HCT116 (cell line): ENCODE results near the gene PICK1.

Experiments used
- CTCF ChIP-seq, 3 experiments: fragments of 200-600 bp in 1 of 3; sonication (generic) in 1 of 3; IDR thresholded peaks in 2 of 3; conservative IDR thresholded peaks in 1 of 3; 2 replicates each; pipeline ENCODE4 v1.5.1; 2012 to 2017; ENCODE audit warnings: low read depth in 2 of 3, low read length in 2 of 3, antibody characterized with exemption in 1 of 3, borderline replicate concordance in 1 of 3, control low read depth in 1 of 3, mild to moderate bottlenecking in 1 of 3, mixed read lengths in 1 of 3, mixed run types in 1 of 3, moderate library complexity in 1 of 3; ENCODE audit not compliant: insufficient read depth in 1 of 3
- POLR2A ChIP-seq: IDR thresholded peaks from 2 replicates; pipeline ENCODE4 v1.7.0; 2011; ENCODE audit warnings: borderline replicate concordance; ENCODE audit not compliant: insufficient read depth, insufficient read length; ENCODE audit errors: extremely low read depth
- TCF7L2 ChIP-seq: IDR thresholded peaks from 2 replicates; pipeline ENCODE4 v1.7.0; 2011; ENCODE audit warnings: borderline replicate concordance, inconsistent platforms; ENCODE audit not compliant: insufficient read depth, insufficient read length; ENCODE audit errors: extremely low read depth
- YY1 ChIP-seq: IDR thresholded peaks from 2 replicates; pipeline ENCODE4 v1.6.1; 2011; ENCODE audit warnings: low read length, low read depth, moderate library complexity, mild to moderate bottlenecking; ENCODE audit not compliant: insufficient replicate concordance; ENCODE audit errors: extremely low read depth

GRCh38 chr22:38088629-38089473 is 31.6 kb downstream of the PICK1 start:
- TF ChIP-seq POLR2A (no peak), TCF7L2 (no peak), YY1 (no peak), CTCF (IDR thresholded peaks at IDR 0.05 in 2 of 3, conservative IDR thresholded peaks at IDR 0.05 in 1 of 3; ENCODE audit: borderline replicate concordance in 1 of 3, insufficient read depth in 1 of 3, low read depth in 2 of 3, low read length in 2 of 3) (no peak)
